Loucy (cell line): ENCODE data around the gene LEF1.

Experiments used
- EZH2phosphoT487 ChIP-seq: fragments of 200-600 bp; IDR thresholded peaks from 2 replicates; pipeline ENCODE4 v1.6.1; 2018; ENCODE audit warnings: antibody characterized with exemption, mild to moderate bottlenecking, moderate library complexity, borderline replicate concordance
- TF ChIP-seq, protein P1 (sequence below): fragments of 200-600 bp; sonication (generic); conservative IDR thresholded peaks from 2 replicates; pipeline ENCODE4 v1.5.1; 2014; ENCODE audit warnings: mild to moderate bottlenecking, antibody characterized with exemption, low read length

DNA sequence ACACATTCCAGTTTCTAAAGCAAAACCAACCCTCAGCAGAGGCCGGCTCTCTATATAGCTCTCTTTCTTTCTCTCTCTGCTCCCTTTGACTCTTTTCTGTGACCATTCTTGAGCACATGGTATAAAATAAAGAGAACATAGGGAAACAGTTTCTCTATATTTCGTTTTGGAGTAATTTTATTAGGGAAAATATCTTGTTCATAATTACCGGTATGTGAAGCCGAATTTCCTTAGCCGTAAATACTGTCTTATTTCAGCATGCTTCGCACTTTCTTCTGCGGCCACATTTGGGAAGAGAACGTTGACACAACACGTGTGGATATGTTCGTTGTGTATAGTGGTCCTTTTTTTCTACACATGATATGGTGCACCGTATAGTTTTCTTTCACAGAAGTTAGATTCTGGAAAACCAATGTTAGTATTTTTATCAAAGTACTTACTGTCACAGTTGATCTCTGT lies 4.9 kb upstream of the LEF1 start:
- TF ChIP-seq, protein P1, sequence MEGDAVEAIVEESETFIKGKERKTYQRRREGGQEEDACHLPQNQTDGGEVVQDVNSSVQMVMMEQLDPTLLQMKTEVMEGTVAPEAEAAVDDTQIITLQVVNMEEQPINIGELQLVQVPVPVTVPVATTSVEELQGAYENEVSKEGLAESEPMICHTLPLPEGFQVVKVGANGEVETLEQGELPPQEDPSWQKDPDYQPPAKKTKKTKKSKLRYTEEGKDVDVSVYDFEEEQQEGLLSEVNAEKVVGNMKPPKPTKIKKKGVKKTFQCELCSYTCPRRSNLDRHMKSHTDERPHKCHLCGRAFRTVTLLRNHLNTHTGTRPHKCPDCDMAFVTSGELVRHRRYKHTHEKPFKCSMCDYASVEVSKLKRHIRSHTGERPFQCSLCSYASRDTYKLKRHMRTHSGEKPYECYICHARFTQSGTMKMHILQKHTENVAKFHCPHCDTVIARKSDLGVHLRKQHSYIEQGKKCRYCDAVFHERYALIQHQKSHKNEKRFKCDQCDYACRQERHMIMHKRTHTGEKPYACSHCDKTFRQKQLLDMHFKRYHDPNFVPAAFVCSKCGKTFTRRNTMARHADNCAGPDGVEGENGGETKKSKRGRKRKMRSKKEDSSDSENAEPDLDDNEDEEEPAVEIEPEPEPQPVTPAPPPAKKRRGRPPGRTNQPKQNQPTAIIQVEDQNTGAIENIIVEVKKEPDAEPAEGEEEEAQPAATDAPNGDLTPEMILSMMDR: no peak
- TF ChIP-seq EZH2phosphoT487: no peak
